Endothelial cell of umbilical vein (primary cell): ENCODE measurements around the gene TENM4. TPM values are rescaled to one million over a fixed set of nuclear protein-coding genes. Genes with fewer than 3 reads are reported as not detected.

ENCODE experiments used
- BruUV-seq: library from RNA; stranded (reverse); fragments of 400-500 nt; replicated peaks from 2 replicates; lab custom pipeline; 2021; lab: Mats Ljungman, UMichigan
- CTCF ChIA-PET: fragments of 300-600, 350-600 bp; sonication (Branson Sonifier 250); formaldehyde crosslinking; loops from one replicate; lab custom pipeline; 2021; ENCODE audit warnings: antibody characterized with exemption, inconsistent platforms; lab: Charles Lee
- POLR2A ChIA-PET: fragments of 300-600, 350-600 bp; sonication (Branson Sonifier 250); formaldehyde crosslinking; loops from one replicate; lab custom pipeline; 2021; ENCODE audit warnings: antibody characterized with exemption, inconsistent platforms; lab: Charles Lee
- DNase-seq: peaks from one replicate; pipeline ENCODE4 v3.0.0-alpha.2; 2011; ENCODE audit warnings: low read depth, low spot score
- FAIRE-seq: peaks from 2 replicates; lab custom pipeline; 2011; peaks lifted over from hg19 to GRCh38; lab: Jason Lieb, UNC
- H2AFZ ChIP-seq: 2 replicates; pipeline ENCODE4 v1.6.0; 2012; ENCODE audit warnings: low read depth, low read length, control low read depth, inconsistent platforms
- H3K27ac ChIP-seq: 2 replicates; pipeline ENCODE4 v1.5.1; 2011; ENCODE audit warnings: low read depth, mild to moderate bottlenecking, control low read depth, low read length, moderate library complexity; ENCODE audit not compliant: insufficient read depth
- H3K27me3 ChIP-seq, 2 experiments: 2 replicates each; pipeline versions ENCODE4 v1.6.0 to v1.6.1; 2011; ENCODE audit warnings: low read length in 2 of 2, mixed read lengths in 1 of 2; ENCODE audit not compliant: control insufficient read depth in 2 of 2, insufficient read depth in 2 of 2
- H3K36me3 ChIP-seq, 2 experiments: 2 replicates in 1 of 2; 3 replicates in 1 of 2; pipeline ENCODE4 v1.5.1; 2011; ENCODE audit warnings: low read length in 2 of 2, mild to moderate bottlenecking in 1 of 2, moderate library complexity in 1 of 2; ENCODE audit not compliant: control insufficient read depth in 2 of 2, insufficient read depth in 2 of 2; ENCODE audit errors: extremely low read depth in 1 of 2
- H3K4me1 ChIP-seq: 3 replicates; pipeline ENCODE4 v1.5.1; 2011; ENCODE audit warnings: mild to moderate bottlenecking, low read length; ENCODE audit not compliant: control insufficient read depth, insufficient read depth; ENCODE audit errors: extremely low read depth
- H3K4me2 ChIP-seq: 2 replicates; pipeline ENCODE4 v1.6.1; 2011; ENCODE audit warnings: low read length, control low read depth, mixed read lengths; ENCODE audit not compliant: insufficient read depth
- H3K4me3 ChIP-seq, 3 experiments: fragments of 200-600 bp in 1 of 3; sonication (generic), shearing (Covaris generic) in 1 of 3; replicated peaks in 1 of 3; 2 replicates each; pipeline ENCODE4 v1.5.1; 2011 to 2016; ENCODE audit warnings: control low read depth in 3 of 3, low read length in 3 of 3, mild to moderate bottlenecking in 2 of 3, inconsistent platforms in 1 of 3, low read depth in 1 of 3, moderate library complexity in 1 of 3; ENCODE audit not compliant: insufficient read depth in 1 of 3
- H3K79me2 ChIP-seq: 2 replicates; pipeline ENCODE4 v1.6.0; 2012; ENCODE audit warnings: low read length, inconsistent platforms; ENCODE audit not compliant: control insufficient read depth, insufficient read depth
- H3K9ac ChIP-seq: replicated peaks from 2 replicates; pipeline ENCODE3; 2011; ENCODE audit warnings: low read length, control low read depth; ENCODE audit not compliant: insufficient read depth; ENCODE audit errors: extremely low read depth
- H3K9me1 ChIP-seq: replicated peaks from 3 replicates; pipeline ENCODE4 v1.6.0; 2011; ENCODE audit warnings: mild to moderate bottlenecking, low read length; ENCODE audit not compliant: control insufficient read depth, insufficient read depth; ENCODE audit errors: extremely low read depth
- H3K9me3 ChIP-seq: replicated peaks from 2 replicates; pipeline ENCODE4 v1.5.1; 2012; ENCODE audit warnings: low read length, inconsistent platforms; ENCODE audit not compliant: control insufficient read depth, insufficient read depth
- H4K20me1 ChIP-seq: replicated peaks from 2 replicates; pipeline ENCODE3; 2011; ENCODE audit warnings: mild to moderate bottlenecking, low read length; ENCODE audit not compliant: control insufficient read depth, insufficient read depth; ENCODE audit errors: extremely low read depth
- EZH2 ChIP-seq: IDR thresholded peaks from 2 replicates; pipeline ENCODE4 v1.6.1; 2012; ENCODE audit warnings: borderline replicate concordance, low read depth, mild to moderate bottlenecking, moderate library complexity, low read length, inconsistent platforms; ENCODE audit not compliant: severe bottlenecking
- FOS ChIP-seq: IDR thresholded peaks from 2 replicates; pipeline ENCODE4 v1.6.1; 2011; ENCODE audit warnings: mild to moderate bottlenecking, low read length, moderate library complexity, borderline replicate concordance; ENCODE audit not compliant: insufficient read depth
- GATA2 ChIP-seq: IDR thresholded peaks from 2 replicates; pipeline ENCODE4 v1.7.0; 2011; ENCODE audit warnings: low read depth, mild to moderate bottlenecking, moderate library complexity, mixed read lengths, low read length; ENCODE audit not compliant: insufficient read length, insufficient read depth
- JUN ChIP-seq: IDR thresholded peaks from 2 replicates; pipeline ENCODE4 v1.6.1; 2011; ENCODE audit warnings: borderline replicate concordance, low read depth; ENCODE audit not compliant: insufficient read length, insufficient read depth
- MYC ChIP-seq: IDR thresholded peaks from one replicate; pipeline ENCODE4 v1.6.1; 2011; ENCODE audit warnings: mild to moderate bottlenecking, low read depth, low read length
- POLR2A ChIP-seq: IDR thresholded peaks from 2 replicates; pipeline ENCODE4 v1.6.1; 2012; ENCODE audit warnings: low read depth, mild to moderate bottlenecking, control low read depth, low read length
- POLR2AphosphoS5 ChIP-seq: IDR thresholded peaks from 2 replicates; pipeline ENCODE4 v1.6.1; 2012; ENCODE audit warnings: low read depth, mild to moderate bottlenecking, control low read depth, low read length, moderate library complexity; ENCODE audit not compliant: insufficient read depth
- dilution Hi-C: fragments of 300-500 bp; cut with MboI; formaldehyde crosslinking; loops from one replicate; pipeline ENCODE4 v1.15.0; 2019; ENCODE audit warnings: low sequenced_read_pairs; ENCODE audit not compliant: extremely low pct_ligation_motif_present
- intact Hi-C: fragments of 100-400 bp; cut with micrococcal nuclease; formaldehyde crosslinking; loops from one replicate; pipeline ENCODE4 v1.10.0; 2022
- polyA plus RNA-seq, 4 experiments: library from polyadenylated mRNA; depleted of rRNA in 3 of 4; stranded (reverse) in 3 of 4; unstranded in 1 of 4; fragments of >200 nt; gene quantifications; 2 replicates each; pipeline versions ENCODE4 v1.2.1 to v1.2.3, GENCODE V29; 2011 to 2012; ENCODE audit warnings: missing spikeins in 1 of 4
- total RNA-seq: library from RNA; stranded (reverse); gene quantifications from 2 replicates; pipeline ENCODE4 v1.2.3, GENCODE V29; 2021
- TF ChIP-seq, protein P1 (sequence below), 2 donors: IDR thresholded peaks; 1 replicate in 1 of 2; 2 replicates in 1 of 2; pipeline ENCODE4 v1.5.1; 2011; ENCODE audit warnings: low read length in 2 of 2, mild to moderate bottlenecking in 2 of 2, moderate library complexity in 2 of 2, control low read depth in 1 of 2, inconsistent platforms in 1 of 2, low read depth in 1 of 2; ENCODE audit not compliant: insufficient read depth in 1 of 2; ENCODE audit errors: extremely low read depth in 1 of 2
- TF ChIP-seq, protein P2 (sequence below): IDR thresholded peaks from 2 replicates; pipeline ENCODE4 v1.6.1; 2011; ENCODE audit not compliant: insufficient read depth, insufficient read length

TENM4 gene
- total and polyA plus RNA-seq, 2 donors (not counting 3 experiments of a cell fraction or from before 2014, with no cell fraction given), result 0.06 to 0.27 TPM

DNA sequence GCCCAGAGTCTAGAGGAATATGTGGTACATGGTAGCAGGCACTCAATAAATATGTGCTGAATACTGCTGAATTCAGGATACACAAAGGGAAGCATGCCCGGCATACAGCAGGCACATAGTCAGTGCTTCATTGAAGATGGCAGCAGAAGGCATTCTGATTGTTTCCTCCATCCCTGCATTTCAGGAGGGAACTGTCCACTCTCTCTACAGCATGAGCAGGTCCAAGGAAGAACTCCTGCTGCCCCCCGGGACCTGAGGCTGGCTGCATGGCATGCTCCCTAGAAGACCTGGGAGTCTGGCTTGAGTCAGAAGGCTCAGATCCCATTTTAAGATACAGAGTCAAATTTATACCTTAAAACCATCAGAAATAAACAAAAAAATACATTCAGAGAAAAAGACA is 546.8 kb downstream of the TENM4 start:
- Histone ChIP-seq H3K9me3 (no peaks in the 10 kb centered on the region), H3K36me3 (no peaks in the 10 kb centered on the region), H3K27ac (no peak overlapping the region), H3K9me1 (no peaks in the 10 kb centered on the region), H3K9ac (no peak overlapping the region), H2AFZ (no peak overlapping the region), H3K27me3 (no peaks in the 10 kb centered on the region), H3K4me3 (no peak overlapping the region), H3K79me2 (no peaks in the 10 kb centered on the region), H3K4me1 (no peaks in the 10 kb centered on the region), H3K4me2 (no peak overlapping the region), H4K20me1 (no peaks in the 10 kb centered on the region)
- no TSS peak for BruUV-seq
- DNase-seq (no peak), FAIRE-seq (no peak)
- ChIA-PET POLR2A (no interaction called here), CTCF (no interaction called here)
- intact Hi-C loops (no loop called here), dilution Hi-C loops (no loop called here)
- TF ChIP-seq POLR2A (no peak), GATA2 (no peak), MYC (no peak), JUN (no peak), EZH2 (no peak), FOS (no peak), POLR2AphosphoS5 (no peak)
- TF ChIP-seq, protein P1, sequence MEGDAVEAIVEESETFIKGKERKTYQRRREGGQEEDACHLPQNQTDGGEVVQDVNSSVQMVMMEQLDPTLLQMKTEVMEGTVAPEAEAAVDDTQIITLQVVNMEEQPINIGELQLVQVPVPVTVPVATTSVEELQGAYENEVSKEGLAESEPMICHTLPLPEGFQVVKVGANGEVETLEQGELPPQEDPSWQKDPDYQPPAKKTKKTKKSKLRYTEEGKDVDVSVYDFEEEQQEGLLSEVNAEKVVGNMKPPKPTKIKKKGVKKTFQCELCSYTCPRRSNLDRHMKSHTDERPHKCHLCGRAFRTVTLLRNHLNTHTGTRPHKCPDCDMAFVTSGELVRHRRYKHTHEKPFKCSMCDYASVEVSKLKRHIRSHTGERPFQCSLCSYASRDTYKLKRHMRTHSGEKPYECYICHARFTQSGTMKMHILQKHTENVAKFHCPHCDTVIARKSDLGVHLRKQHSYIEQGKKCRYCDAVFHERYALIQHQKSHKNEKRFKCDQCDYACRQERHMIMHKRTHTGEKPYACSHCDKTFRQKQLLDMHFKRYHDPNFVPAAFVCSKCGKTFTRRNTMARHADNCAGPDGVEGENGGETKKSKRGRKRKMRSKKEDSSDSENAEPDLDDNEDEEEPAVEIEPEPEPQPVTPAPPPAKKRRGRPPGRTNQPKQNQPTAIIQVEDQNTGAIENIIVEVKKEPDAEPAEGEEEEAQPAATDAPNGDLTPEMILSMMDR (IDR thresholded peaks at IDR 0.05; ENCODE audit: extremely low read depth in 1 of 2, insufficient read depth in 1 of 2, low read depth in 1 of 2, low read length in 2 of 2), result no peak
- TF ChIP-seq, protein P2, sequence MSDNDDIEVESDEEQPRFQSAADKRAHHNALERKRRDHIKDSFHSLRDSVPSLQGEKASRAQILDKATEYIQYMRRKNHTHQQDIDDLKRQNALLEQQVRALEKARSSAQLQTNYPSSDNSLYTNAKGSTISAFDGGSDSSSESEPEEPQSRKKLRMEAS, result no peak
